ENCODE results near the gene KAT2A.

KAT2A gene

DNA sequence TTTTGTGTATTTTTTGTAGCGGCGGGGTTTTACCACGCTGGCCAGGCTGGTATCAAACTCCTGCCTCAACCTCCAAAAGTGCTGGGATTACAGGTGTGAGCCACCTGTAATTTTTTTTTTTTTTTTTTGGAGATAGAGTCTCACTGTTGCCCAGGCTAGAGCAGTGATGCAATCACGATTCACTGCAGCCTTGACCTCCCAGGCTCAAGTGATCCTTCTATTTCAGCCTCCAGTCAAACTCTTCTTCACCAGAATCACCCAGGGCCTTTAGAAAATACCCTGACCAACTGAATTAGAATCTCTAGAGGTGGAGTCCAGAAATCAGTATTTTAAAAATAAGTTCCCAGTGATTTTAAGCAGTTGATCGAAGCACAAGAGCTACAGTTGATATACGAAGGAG, 14.0 kb upstream of the KAT2A start:
- Histone ChIP-seq H3K27me3 (ENCODE audit: control insufficient read depth, insufficient read depth, low read length) (no peaks in the 10 kb centered on the region), H3K9ac (ENCODE audit: low read depth, low read length) (no peak overlapping the region), H3K27ac (ENCODE audit: low read depth, low read length) (peak overlapping the region; percentile 59), H3K36me3 (ENCODE audit: control insufficient read depth, insufficient read depth, low read length) (peaks cover 10% of the 10 kb centered on the region), H3K4me3 (ENCODE audit: low read depth, low read length) (no peak overlapping the region), H3K9me3 (ENCODE audit: control insufficient read depth, insufficient read depth, low read length) (no peaks in the 10 kb centered on the region), H3K4me1 (ENCODE audit: control insufficient read depth, insufficient read depth, low read length) (0 out of 2 replicates have a peak, but pooled peaks cover 20% of the 10 kb centered on the region)

DNA sequence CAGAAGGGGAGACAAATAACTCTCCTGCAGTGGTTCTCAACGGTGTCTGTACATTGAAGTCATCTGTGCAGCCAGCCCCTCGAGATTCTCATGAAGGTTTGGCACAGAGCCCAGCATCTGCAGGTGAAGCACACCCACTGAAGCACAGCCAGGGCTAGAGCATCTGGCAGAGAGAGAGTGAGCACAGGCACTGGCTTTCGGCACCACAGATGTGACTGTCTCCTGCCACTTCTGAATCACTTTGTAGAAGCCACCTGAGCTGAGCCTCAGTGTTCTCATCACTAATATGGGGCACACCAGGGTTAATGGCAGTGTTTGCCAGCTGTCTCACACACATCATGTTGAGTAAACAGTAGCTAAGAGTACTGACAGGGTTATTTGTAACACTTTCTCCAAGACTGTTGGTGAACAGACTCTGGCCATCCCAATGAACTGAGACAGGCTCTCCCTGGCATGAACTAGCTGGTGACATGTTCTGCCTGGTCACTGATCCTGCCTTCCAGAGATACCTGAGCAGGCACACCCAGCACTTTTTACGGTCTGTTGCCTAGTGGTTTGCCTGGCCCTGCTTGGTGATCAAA, 12.4 kb upstream of the KAT2A start:
- no peak overlapping the region for H3K27ac ChIP-seq (ENCODE audit: low read depth, low read length)
- H3K36me3 ChIP-seq (ENCODE audit: control insufficient read depth, insufficient read depth, low read length): peaks cover 26% of the 10 kb centered on the region
- no peak overlapping the region for H3K9ac ChIP-seq (ENCODE audit: low read depth, low read length)
- H3K4me3 ChIP-seq (ENCODE audit: low read depth, low read length): no peak overlapping the region
- no peaks in the 10 kb centered on the region for H3K9me3 ChIP-seq (ENCODE audit: control insufficient read depth, insufficient read depth, low read length)
- H3K27me3 ChIP-seq (ENCODE audit: control insufficient read depth, insufficient read depth, low read length): no peaks in the 10 kb centered on the region
- H3K4me1 ChIP-seq (ENCODE audit: control insufficient read depth, insufficient read depth, low read length): 0 out of 2 replicates have a peak, but pooled peaks cover 20% of the 10 kb centered on the region

DNA sequence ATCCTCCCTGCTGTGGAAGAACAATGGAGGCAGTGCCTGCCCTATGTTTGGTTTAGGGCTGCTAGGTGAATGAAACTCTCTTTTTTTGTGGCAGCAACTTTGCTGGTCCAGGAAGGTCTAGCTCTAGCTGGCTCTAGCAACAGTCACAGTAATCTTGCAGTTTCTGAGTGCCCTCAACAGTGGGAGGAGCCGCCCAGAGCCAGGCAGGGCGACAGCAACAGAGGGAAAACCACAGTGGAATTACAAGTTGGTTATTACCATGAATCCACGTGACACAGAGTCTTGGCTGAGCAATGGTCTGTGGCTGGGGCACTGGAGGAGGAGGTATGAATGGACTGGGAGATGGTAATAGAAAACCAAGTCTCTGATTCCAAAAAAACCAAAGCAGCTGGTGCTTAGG, 11.8 kb upstream of the KAT2A start:
- peaks cover 32% of the 10 kb centered on the region for H3K36me3 ChIP-seq (ENCODE audit: control insufficient read depth, insufficient read depth, low read length)
- H3K4me1 ChIP-seq (ENCODE audit: control insufficient read depth, insufficient read depth, low read length): 0 out of 2 replicates have a peak, but pooled peaks cover 20% of the 10 kb centered on the region
- H3K27me3 ChIP-seq (ENCODE audit: control insufficient read depth, insufficient read depth, low read length): no peaks in the 10 kb centered on the region
- H3K4me3 ChIP-seq (ENCODE audit: low read depth, low read length): no peak overlapping the region
- no peak overlapping the region for H3K27ac ChIP-seq (ENCODE audit: low read depth, low read length)
- no peaks in the 10 kb centered on the region for H3K9me3 ChIP-seq (ENCODE audit: control insufficient read depth, insufficient read depth, low read length)
- H3K9ac ChIP-seq (ENCODE audit: low read depth, low read length): no peak overlapping the region

DNA sequence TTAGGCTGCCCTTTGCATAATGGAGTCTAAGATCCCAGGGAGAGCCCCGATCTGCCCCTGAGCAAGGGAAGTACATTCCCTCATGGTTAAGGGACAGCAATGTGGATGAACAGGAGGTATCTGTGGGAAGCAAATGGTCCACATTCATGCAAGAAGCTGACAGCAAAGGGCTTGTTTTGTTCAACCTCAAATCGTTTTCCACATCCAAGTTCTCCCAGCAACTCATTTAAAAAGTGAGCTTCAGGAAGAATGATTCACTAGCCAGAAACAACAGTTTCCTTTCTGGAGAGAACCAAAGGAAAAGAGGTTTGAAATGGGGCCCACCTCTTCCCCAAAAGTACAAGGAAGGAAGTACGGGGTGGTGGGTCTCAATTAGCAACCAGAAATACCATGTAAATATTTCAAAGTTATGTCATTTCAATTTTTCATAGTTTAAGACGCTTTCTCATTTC, 10.8 kb upstream of the KAT2A start:
- H3K4me1 ChIP-seq (ENCODE audit: control insufficient read depth, insufficient read depth, low read length): 0 out of 2 replicates have a peak, but pooled peaks cover 20% of the 10 kb centered on the region
- H3K9ac ChIP-seq (ENCODE audit: low read depth, low read length): no peak overlapping the region
- H3K27me3 ChIP-seq (ENCODE audit: control insufficient read depth, insufficient read depth, low read length): no peaks in the 10 kb centered on the region
- H3K9me3 ChIP-seq (ENCODE audit: control insufficient read depth, insufficient read depth, low read length): no peaks in the 10 kb centered on the region
- H3K36me3 ChIP-seq (ENCODE audit: control insufficient read depth, insufficient read depth, low read length): peaks cover 42% of the 10 kb centered on the region
- H3K27ac ChIP-seq (ENCODE audit: low read depth, low read length): no peak overlapping the region
- H3K4me3 ChIP-seq (ENCODE audit: low read depth, low read length): no peak overlapping the region

DNA sequence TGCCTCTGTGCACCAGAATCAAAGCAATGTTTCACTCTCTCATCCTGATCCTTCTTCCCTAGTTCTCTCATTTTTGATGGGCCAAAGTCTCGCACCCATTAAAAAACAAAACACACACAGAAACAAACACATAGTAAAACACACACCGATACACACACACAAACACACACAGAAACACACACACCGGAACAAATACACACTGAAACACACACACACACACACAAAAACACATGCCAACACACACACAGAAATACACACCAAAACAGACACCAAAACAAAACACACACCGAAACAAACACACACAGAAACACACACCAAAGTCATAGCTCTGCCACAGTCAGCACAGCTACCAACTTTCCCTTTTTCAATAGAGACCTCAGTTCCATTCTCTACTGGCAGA, 10.1 kb upstream of the KAT2A start:
- no peak overlapping the region for H3K4me3 ChIP-seq (ENCODE audit: low read depth, low read length)
- H3K9ac ChIP-seq (ENCODE audit: low read depth, low read length): no peak overlapping the region
- peaks cover 49% of the 10 kb centered on the region for H3K36me3 ChIP-seq (ENCODE audit: control insufficient read depth, insufficient read depth, low read length)
- no peaks in the 10 kb centered on the region for H3K9me3 ChIP-seq (ENCODE audit: control insufficient read depth, insufficient read depth, low read length)
- H3K27ac ChIP-seq (ENCODE audit: low read depth, low read length): no peak overlapping the region
- no peaks in the 10 kb centered on the region for H3K27me3 ChIP-seq (ENCODE audit: control insufficient read depth, insufficient read depth, low read length)
- 0 out of 2 replicates have a peak, but pooled peaks cover 16% of the 10 kb centered on the region for H3K4me1 ChIP-seq (ENCODE audit: control insufficient read depth, insufficient read depth, low read length)

DNA sequence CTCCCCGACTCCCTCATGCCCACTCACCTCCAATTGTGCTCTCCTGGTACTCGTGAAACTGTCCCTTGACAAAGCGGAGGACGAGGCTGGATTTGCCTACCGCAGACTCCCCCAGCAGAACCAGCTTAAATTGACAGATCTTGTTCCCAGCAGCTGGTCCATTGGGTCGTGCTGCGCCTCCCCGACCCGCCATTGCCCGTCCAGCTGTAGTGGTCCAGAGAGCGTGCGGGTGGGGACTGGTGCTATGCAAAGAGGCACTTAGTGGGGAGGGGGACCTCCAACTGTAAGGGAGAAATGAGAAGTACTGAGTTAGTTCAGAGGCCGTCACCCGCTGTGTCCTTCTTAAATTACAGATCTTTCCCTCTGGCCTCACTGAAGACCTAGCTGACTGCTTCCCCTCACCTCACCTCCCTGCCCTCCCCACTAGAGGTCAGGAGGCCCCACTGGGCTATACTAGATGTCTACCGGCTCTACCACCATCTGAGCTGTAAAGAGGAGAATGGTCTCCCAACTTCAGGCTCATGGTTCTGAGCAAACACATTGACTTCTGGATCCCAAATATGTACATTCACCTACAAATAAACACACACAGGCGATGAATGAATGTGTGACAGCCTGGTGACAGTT, 9.3 kb upstream of the KAT2A start:
- peaks cover 53% of the 10 kb centered on the region for H3K36me3 ChIP-seq (ENCODE audit: control insufficient read depth, insufficient read depth, low read length)

DNA sequence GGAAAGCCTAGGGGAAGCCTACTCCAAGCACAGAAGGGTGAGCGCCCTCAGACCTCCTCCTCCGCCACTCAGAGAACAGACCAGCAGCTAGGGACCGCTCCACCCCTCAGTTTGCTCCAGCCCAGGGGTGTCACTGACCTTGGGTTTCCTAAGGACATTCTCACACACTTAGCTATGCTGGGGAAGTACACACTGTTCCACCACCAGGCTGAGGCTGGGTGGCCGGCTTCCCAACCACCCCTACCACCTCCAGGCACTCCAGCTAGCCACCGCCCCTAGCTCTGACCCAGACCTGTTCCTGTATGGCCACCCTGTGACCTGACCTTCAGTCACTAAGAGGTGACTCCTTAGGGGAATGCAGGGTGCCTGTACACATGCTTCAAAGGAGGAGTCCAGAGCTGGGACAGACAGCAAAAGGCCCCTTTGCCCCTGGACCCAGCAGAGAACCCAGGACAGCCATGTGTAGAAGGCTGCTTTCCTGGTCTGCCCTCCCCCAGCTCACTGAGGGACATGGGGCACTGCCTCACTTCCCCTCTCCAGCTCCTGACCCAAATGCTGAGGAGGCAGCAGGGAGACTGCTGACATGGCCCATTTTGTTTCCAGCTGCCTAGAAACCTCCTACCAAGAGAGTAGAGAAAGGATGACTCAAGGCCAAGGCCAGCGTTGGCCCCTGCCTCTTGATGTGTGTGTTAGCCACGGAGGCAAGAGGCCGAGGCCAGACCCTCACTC, 8.1 kb upstream of the KAT2A start:
- Histone ChIP-seq H3K9me3 (ENCODE audit: control insufficient read depth, insufficient read depth, low read length) (no peaks in the 10 kb centered on the region), H3K27ac (ENCODE audit: low read depth, low read length) (no peak overlapping the region), H3K9ac (ENCODE audit: low read depth, low read length) (no peak overlapping the region), H3K27me3 (ENCODE audit: control insufficient read depth, insufficient read depth, low read length) (no peaks in the 10 kb centered on the region), H3K4me3 (ENCODE audit: low read depth, low read length) (no peak overlapping the region), H3K36me3 (ENCODE audit: control insufficient read depth, insufficient read depth, low read length) (peaks cover 56% of the 10 kb centered on the region), H3K4me1 (ENCODE audit: control insufficient read depth, insufficient read depth, low read length) (0 out of 2 replicates have a peak, but pooled peaks cover 5% of the 10 kb centered on the region)

More for the DNA sequence above, 9.3 kb upstream of the KAT2A start:
- no peak overlapping the region for H3K27ac ChIP-seq (ENCODE audit: low read depth, low read length)
- 0 out of 2 replicates have a peak, but pooled peaks cover 8% of the 10 kb centered on the region for H3K4me1 ChIP-seq (ENCODE audit: control insufficient read depth, insufficient read depth, low read length)
- H3K9me3 ChIP-seq (ENCODE audit: control insufficient read depth, insufficient read depth, low read length): no peaks in the 10 kb centered on the region
- H3K9ac ChIP-seq (ENCODE audit: low read depth, low read length): no peak overlapping the region
- H3K4me3 ChIP-seq (ENCODE audit: low read depth, low read length): no peak overlapping the region
- no peaks in the 10 kb centered on the region for H3K27me3 ChIP-seq (ENCODE audit: control insufficient read depth, insufficient read depth, low read length)

DNA sequence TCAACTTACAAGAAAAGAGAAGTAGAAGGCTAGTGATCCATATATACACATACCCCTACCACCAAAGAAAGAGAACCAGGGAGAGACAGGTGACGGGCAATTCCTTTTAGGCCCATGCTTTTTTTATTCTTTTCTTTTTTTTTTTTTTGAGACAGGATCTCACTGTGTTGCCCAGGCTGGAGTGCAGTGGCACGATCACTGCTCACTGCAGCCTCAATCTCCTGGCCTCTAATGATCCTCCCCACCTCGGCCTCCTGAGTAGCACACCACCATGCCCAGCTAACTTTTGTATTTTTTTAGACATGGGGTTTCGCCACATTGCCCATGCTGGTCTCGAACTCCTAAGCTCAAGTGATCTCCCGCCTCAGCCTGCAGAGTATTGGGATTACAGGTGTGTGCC, 6.2 kb upstream of the KAT2A start:
- Histone ChIP-seq H3K4me1 (ENCODE audit: control insufficient read depth, insufficient read depth, low read length) (no peaks in the 10 kb centered on the region; the same call in 1 of the 2 replicates), H3K27me3 (ENCODE audit: control insufficient read depth, insufficient read depth, low read length) (no peaks in the 10 kb centered on the region), H3K9ac (ENCODE audit: low read depth, low read length) (no peak overlapping the region), H3K4me3 (ENCODE audit: low read depth, low read length) (no peak overlapping the region), H3K36me3 (ENCODE audit: control insufficient read depth, insufficient read depth, low read length) (peaks cover 56% of the 10 kb centered on the region), H3K27ac (ENCODE audit: low read depth, low read length) (no peak overlapping the region), H3K9me3 (ENCODE audit: control insufficient read depth, insufficient read depth, low read length) (no peaks in the 10 kb centered on the region)

DNA sequence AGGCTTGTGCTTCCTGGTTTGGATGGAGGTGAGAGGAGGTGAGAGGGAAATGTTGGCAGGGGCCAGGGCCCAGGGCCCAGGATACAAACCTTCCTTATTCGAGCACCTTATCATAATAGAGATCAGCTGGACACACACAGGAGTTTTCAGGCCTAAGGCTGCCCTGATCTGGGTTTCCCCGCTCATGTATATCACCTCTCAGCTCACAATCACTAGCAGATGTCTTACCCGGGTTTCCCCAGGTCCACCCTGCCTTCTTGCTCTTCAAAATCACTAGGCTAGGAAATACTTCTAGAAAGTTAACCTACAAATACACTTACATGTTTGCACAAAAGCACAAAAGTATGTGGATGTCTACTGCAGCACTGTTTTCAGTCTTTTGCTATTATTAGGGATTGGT, 5.7 kb upstream of the KAT2A start:
- Histone ChIP-seq H3K27me3 (ENCODE audit: control insufficient read depth, insufficient read depth, low read length) (no peaks in the 10 kb centered on the region), H3K4me3 (ENCODE audit: low read depth, low read length) (no peak overlapping the region), H3K9ac (ENCODE audit: low read depth, low read length) (no peak overlapping the region), H3K9me3 (ENCODE audit: control insufficient read depth, insufficient read depth, low read length) (no peaks in the 10 kb centered on the region), H3K27ac (ENCODE audit: low read depth, low read length) (no peak overlapping the region), H3K4me1 (ENCODE audit: control insufficient read depth, insufficient read depth, low read length) (peaks cover 5% of the 10 kb centered on the region; the same call in 1 of the 2 replicates), H3K36me3 (ENCODE audit: control insufficient read depth, insufficient read depth, low read length) (peaks cover 56% of the 10 kb centered on the region)

DNA sequence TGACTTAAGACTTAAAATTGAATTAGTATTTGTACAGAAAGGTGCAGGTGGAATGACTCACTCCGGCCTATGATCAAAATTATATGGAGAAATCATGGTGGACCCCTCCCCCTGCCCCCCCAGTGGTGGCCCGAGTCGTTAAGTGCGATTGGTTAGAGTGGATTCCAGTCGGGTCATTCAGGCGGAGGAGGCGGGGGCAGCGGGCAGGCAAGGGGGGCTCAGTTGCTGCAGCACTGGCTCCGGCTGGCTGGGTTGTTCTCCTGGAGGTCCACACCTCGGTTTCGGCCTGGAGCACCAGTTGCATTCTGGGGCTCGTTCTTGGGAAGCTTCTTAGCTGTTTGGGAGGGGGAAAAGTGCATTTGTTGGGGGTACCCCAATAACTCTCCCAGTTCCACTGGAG, 4.4 kb upstream of the KAT2A start:
- H3K27ac ChIP-seq (ENCODE audit: low read depth, low read length): no peak overlapping the region
- H3K9ac ChIP-seq (ENCODE audit: low read depth, low read length): no peak overlapping the region
- H3K4me3 ChIP-seq (ENCODE audit: low read depth, low read length): no peak overlapping the region
- H3K9me3 ChIP-seq (ENCODE audit: control insufficient read depth, insufficient read depth, low read length): no peaks in the 10 kb centered on the region
- H3K27me3 ChIP-seq (ENCODE audit: control insufficient read depth, insufficient read depth, low read length): no peaks in the 10 kb centered on the region
- peaks cover 9% of the 10 kb centered on the region; the same call in 1 of the 2 replicates for H3K4me1 ChIP-seq (ENCODE audit: control insufficient read depth, insufficient read depth, low read length)
- peaks cover 54% of the 10 kb centered on the region for H3K36me3 ChIP-seq (ENCODE audit: control insufficient read depth, insufficient read depth, low read length)

DNA sequence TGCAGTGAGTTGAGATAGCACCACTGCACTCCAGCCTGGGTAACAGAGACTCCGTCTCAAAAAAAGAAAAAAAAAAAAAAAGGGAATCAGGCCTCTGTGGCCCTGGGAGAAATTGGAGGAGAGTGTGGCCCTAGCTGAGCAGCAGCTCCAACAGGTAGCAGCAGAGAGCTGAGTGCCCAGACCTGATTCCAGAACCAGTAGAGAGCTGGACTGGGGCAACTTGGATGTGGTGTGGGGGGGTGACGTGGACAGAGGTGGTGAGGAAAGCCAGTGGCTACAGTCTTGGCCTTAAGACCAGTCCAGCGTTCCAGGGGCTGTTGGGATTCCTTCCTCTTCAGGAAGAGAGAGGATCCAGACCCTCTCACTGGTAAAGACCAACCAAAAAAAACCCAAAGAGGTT, 3.1 kb upstream of the KAT2A start:
- Histone ChIP-seq H3K36me3 (ENCODE audit: control insufficient read depth, insufficient read depth, low read length) (peaks cover 50% of the 10 kb centered on the region), H3K27me3 (ENCODE audit: control insufficient read depth, insufficient read depth, low read length) (no peaks in the 10 kb centered on the region), H3K9me3 (ENCODE audit: control insufficient read depth, insufficient read depth, low read length) (no peaks in the 10 kb centered on the region)

More for the DNA sequence above, 3.1 kb upstream of the KAT2A start:
- peaks cover 14% of the 10 kb centered on the region; the same call in 1 of the 2 replicates for H3K4me1 ChIP-seq (ENCODE audit: control insufficient read depth, insufficient read depth, low read length)
- H3K9ac ChIP-seq (ENCODE audit: low read depth, low read length): no peak overlapping the region
- H3K4me3 ChIP-seq (ENCODE audit: low read depth, low read length): no peak overlapping the region
- H3K27ac ChIP-seq (ENCODE audit: low read depth, low read length): no peak overlapping the region

All from HUES48 (cell line).